H1 (cell line): ENCODE results near the gene PGP. TPM values are rescaled to one million over a fixed set of nuclear protein-coding genes. Genes with fewer than 3 reads are reported as not detected.

Experiments
- BACH1 ChIP-seq: IDR thresholded peaks from 2 replicates; pipeline ENCODE4 v1.6.1; 2012; ENCODE audit warnings: low read length, improper control_type of control experiment
- CHD2 ChIP-seq: IDR thresholded peaks from 2 replicates; pipeline ENCODE4 v1.6.1; 2012; ENCODE audit warnings: low read length, improper control_type of control experiment
- EP300 ChIP-seq, 2 experiments: IDR thresholded peaks; 1 replicate in 1 of 2; 2 replicates in 1 of 2; pipeline ENCODE4 v1.6.1; 2011 to 2012; ENCODE audit warnings: low read depth in 2 of 2, low read length in 2 of 2, mild to moderate bottlenecking in 2 of 2, borderline replicate concordance in 1 of 2, inconsistent platforms in 1 of 2, moderate library complexity in 1 of 2
- EZH2 ChIP-seq: fragments of 200-600 bp; sonication (generic); IDR thresholded peaks from 2 replicates; pipeline ENCODE4 v1.7.1; 2012; ENCODE audit warnings: low read depth, mild to moderate bottlenecking, moderate library complexity, low read length, inconsistent platforms; ENCODE audit not compliant: severe bottlenecking
- JUND ChIP-seq: IDR thresholded peaks from 2 replicates; pipeline ENCODE4 v1.6.1; 2011; ENCODE audit warnings: mild to moderate bottlenecking, improper control_type of control experiment, low read length
- KDM1A ChIP-seq: fragments of 200-600, 300-600 bp; sonication (generic); IDR thresholded peaks from 2 replicates; pipeline ENCODE4 v1.7.1; 2016; ENCODE audit warnings: mild to moderate bottlenecking, low read length, borderline replicate concordance
- RBBP5 ChIP-seq: IDR thresholded peaks from 2 replicates; pipeline ENCODE4 v1.7.1; 2012; ENCODE audit warnings: low read depth, mild to moderate bottlenecking, inconsistent platforms, low read length, moderate library complexity, borderline replicate concordance
- SP2 ChIP-seq: IDR thresholded peaks from 2 replicates; pipeline ENCODE4 v1.6.1; 2012; ENCODE audit warnings: mild to moderate bottlenecking, low read length, inconsistent platforms
- SRF ChIP-seq: IDR thresholded peaks from 2 replicates; pipeline ENCODE4 v1.6.1; 2011; ENCODE audit warnings: mild to moderate bottlenecking, low read depth, low read length, moderate library complexity
- SUZ12 ChIP-seq: fragments of 200-600 bp; sonication (generic); IDR thresholded peaks from 2 replicates; pipeline ENCODE4 v1.6.1; 2012; ENCODE audit warnings: mild to moderate bottlenecking, inconsistent platforms, low read length, moderate library complexity, mixed read lengths
- polyA plus RNA-seq, 7 experiments: library from polyadenylated mRNA; depleted of rRNA in 3 of 7; stranded (reverse) in 5 of 7; unstranded in 2 of 7; fragments of >200 nt in 5 of 7; fragments of 200-250 nt in 2 of 7; gene quantifications; 1 replicate in 5 of 7; 2 replicates in 1 of 7; 4 replicates in 1 of 7; pipeline versions ENCODE4 v1.2.1 to v1.2.3, GENCODE V29; 2011 to 2013; ENCODE audit warnings: missing spikeins in 2 of 7, mixed read lengths in 2 of 7
- total RNA-seq: library from RNA; stranded (reverse); fragmentation: NEBNext Ultra II Directional; extraction: Animal tissue kit (Norgen Biotek cat#: 25700); gene quantifications from 2 replicates; pipeline ENCODE4 v1.2.1, GENCODE V29; 2021

Gene PGP
- total and polyA plus RNA-seq, 2 of the 8 experiments (the other 6 are each of a cell fraction or from before 2014, with no cell fraction given) = 30.9 to 55.9 TPM

- TF ChIP-seq SP2 (no peak), RBBP5 (no peak), BACH1 (no peak), JUND (no peak), CHD2 (no peak), EZH2 (no peak), SRF (no peak), KDM1A (no peak), EP300 (IDR thresholded peaks at IDR 0.05; ENCODE audit: borderline replicate concordance in 1 of 2, low read depth in 2 of 2, low read length in 2 of 2) (no peak), SUZ12 (no peak)
Measured at GRCh38 chr16:2190002-2190658, 24.5 kb downstream of the PGP start (continued).
